WI38 (cell line): ENCODE data around the gene HUS1.

Source experiments
- H3K4me3 ChIP-seq: 2 replicates; pipeline ENCODE4 v1.5.1; 2011; ENCODE audit warnings: low read depth, mild to moderate bottlenecking, control low read depth, low read length
- TF ChIP-seq, protein P1 (sequence below): IDR thresholded peaks from 2 replicates; pipeline ENCODE4 v1.5.1; 2012; ENCODE audit warnings: low read depth, mild to moderate bottlenecking, control low read depth, low read length

The HUS1 gene

DNA sequence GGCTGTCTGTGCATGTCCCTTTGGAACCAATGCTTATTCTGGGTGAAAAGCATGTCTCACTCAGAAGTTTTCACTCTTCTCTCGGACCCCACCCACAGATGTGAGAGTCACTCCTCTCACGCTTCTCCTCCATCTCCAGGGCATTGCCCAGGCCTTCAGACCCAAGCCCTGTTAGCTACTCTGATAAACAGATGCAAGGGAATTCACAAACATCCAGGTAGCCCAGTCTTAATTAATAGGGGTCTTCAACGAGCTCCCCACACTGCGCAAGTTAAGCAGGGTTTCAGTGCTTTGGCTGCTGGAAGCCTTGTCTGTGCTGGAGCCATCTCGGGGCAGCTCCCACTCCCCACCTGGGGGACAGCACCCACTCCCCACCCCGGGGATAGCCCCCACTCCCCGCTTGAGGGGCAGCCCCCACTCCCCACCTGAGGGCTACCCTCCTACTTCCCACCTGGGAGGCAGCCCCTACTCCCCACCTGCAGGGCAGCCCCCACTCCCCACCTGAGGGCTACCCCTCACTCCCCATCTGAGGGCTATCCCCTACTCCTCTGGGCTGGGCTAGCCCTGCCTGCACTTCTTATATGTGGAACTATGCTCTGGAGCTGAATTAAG is 39.9 kb downstream of the HUS1 start:
- H3K4me3 ChIP-seq = no peak overlapping the region
- TF ChIP-seq, protein P1, sequence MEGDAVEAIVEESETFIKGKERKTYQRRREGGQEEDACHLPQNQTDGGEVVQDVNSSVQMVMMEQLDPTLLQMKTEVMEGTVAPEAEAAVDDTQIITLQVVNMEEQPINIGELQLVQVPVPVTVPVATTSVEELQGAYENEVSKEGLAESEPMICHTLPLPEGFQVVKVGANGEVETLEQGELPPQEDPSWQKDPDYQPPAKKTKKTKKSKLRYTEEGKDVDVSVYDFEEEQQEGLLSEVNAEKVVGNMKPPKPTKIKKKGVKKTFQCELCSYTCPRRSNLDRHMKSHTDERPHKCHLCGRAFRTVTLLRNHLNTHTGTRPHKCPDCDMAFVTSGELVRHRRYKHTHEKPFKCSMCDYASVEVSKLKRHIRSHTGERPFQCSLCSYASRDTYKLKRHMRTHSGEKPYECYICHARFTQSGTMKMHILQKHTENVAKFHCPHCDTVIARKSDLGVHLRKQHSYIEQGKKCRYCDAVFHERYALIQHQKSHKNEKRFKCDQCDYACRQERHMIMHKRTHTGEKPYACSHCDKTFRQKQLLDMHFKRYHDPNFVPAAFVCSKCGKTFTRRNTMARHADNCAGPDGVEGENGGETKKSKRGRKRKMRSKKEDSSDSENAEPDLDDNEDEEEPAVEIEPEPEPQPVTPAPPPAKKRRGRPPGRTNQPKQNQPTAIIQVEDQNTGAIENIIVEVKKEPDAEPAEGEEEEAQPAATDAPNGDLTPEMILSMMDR = no peak

DNA sequence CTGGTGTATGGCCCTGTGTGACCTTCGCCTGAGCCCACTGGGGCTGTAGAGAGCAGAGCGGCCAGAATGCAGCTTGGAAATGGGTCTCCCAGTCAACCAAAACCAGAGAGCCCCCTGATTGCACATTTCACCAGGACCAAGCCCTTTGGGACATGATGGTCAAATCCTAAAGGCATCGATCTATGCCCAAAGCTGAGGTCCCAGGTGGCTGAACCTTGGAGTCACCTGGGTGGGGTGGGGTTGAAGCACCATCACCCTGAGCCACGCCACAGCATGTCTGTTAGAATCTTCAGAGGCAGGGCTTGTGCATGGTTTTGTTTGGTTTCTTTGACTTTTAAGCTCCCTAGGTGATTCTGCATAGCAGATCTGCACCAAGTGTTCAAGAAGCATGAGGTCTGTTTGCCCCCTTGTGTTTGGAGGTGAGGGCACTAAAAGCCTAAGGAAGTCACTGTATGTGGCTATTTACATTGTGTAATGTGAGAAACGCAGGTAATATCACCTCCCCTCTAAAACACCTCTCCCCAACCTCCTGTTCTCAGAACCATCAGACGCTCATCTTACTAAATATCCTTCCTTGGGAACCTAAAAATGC is 40.7 kb downstream of the HUS1 start:
- TF ChIP-seq, protein P1 = no peak; the same call in 1 of the 2 replicates
- H3K4me3 ChIP-seq = no peak overlapping the region

GRCh38 chr7:47937711-47938573 is 41.5 kb downstream of the HUS1 start:
- no peak overlapping the region for H3K4me3 ChIP-seq
- TF ChIP-seq, protein P1 = no peak

DNA sequence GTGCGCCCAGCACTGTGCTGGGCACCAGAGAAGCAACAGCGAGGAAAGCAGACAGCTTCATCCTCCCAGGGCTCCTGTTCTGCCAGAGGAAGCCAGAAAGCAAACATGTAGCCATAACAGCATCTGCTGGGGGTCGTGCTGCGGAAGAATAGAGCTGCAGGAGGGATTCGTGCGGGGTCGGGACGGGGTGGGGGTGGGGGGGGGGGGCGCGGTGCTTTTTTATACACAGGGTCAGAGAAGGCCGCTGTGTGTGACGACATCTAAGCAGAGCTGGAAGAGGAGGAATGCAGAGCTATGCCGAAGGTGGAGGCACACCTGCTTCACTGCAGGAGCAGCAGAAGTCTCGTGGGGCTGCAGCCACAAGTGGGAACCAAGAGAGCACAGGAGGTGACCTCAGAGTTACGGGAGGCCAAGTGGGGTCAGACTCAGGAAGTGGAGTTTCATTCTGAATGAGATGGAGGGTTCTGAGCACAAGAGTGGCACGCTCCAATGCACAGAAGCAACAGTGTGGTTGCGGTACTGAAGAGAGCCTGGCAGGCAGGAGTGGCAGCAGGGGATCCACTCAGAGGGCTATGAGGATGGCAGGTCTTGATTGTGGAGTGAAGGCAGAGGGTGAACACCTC is 42.2 kb downstream of the HUS1 start:
- TF ChIP-seq, protein P1 = no peak
- H3K4me3 ChIP-seq = no peak overlapping the region

DNA sequence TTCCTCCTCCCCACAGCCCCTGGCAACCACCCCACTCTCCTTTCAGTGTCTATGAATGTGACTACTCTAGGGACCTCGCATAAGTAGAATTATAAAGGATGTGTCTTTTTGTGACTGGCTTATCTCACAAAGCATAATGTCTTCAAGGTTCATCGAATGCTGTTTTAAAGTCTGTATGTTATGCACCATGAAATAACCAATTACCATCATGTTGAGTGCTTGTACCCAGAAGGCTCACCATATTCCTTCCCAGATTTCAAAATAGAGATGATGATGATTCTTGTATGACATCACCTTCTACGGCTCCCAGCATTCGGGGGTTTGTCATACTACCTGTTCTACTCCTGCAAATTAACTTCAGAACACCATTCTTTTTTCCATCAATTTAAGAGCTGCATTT is 43.1 kb downstream of the HUS1 start:
- H3K4me3 ChIP-seq = no peak overlapping the region
- TF ChIP-seq, protein P1 = no peak

DNA sequence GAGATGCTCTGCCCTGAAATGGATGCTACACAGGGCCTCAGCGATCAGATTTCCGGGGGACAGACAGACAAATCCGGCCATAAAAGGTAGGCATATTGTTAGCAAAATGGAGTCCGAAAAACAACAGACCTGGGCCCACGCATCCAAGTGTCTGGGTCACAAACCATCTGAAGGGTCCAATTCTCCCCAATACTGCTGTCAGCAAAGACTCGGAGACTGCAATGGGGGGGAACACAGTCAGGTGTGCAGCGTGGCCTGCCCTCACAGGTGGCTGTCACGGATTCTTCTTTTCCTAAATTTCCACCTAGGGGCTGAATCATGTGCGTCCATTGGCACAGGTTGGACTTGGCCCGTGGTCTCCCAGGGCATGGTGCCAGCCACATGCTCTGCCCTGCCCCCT is 44.1 kb downstream of the HUS1 start:
- H3K4me3 ChIP-seq = no peak overlapping the region
- TF ChIP-seq, protein P1 = no peak
